ENCODE results near the gene DOK1.

Gene DOK1

GRCh38 chr2:74537140-74537539 lies 17.4 kb upstream of the DOK1 start:
- Histone ChIP-seq H3K9me2 (ENCODE audit: low read depth, low read length) (no peaks in the 10 kb centered on the region), H3K79me2 (ENCODE audit: insufficient read depth, low read length) (no peaks in the 10 kb centered on the region), H3K4me3 (ENCODE audit: low read depth, low read length, poor library complexity, severe bottlenecking) (no peak overlapping the region), H3F3A (ENCODE audit: insufficient read depth, low read length) (no peaks in the 10 kb centered on the region), H3K4me2 (ENCODE audit: low read length) (no peak overlapping the region), H3K9ac (ENCODE audit: low read length) (no peak overlapping the region), H2AFZ (ENCODE audit: low read length) (no peak overlapping the region), H3K36me3 (ENCODE audit: insufficient read depth, low read length) (peaks cover 14% of the 10 kb centered on the region), H3K4me1 (ENCODE audit: insufficient read depth, low read length, severe bottlenecking) (peaks cover 5% of the 10 kb centered on the region), H3K27me3 (ENCODE audit: insufficient read depth, low read length) (no peaks in the 10 kb centered on the region), H3K27ac (ENCODE audit: low read depth, low read length, poor library complexity, severe bottlenecking) (no peak overlapping the region), H4K20me1 (ENCODE audit: insufficient read depth, low read length) (no peaks in the 10 kb centered on the region), H3K9me3 (ENCODE audit: low read length) (no peaks in the 10 kb centered on the region)
- TF ChIP-seq EZH2 (IDR thresholded peaks at IDR 0.05; ENCODE audit: borderline replicate concordance, low read length): no peak
- TF ChIP-seq, protein P1, sequence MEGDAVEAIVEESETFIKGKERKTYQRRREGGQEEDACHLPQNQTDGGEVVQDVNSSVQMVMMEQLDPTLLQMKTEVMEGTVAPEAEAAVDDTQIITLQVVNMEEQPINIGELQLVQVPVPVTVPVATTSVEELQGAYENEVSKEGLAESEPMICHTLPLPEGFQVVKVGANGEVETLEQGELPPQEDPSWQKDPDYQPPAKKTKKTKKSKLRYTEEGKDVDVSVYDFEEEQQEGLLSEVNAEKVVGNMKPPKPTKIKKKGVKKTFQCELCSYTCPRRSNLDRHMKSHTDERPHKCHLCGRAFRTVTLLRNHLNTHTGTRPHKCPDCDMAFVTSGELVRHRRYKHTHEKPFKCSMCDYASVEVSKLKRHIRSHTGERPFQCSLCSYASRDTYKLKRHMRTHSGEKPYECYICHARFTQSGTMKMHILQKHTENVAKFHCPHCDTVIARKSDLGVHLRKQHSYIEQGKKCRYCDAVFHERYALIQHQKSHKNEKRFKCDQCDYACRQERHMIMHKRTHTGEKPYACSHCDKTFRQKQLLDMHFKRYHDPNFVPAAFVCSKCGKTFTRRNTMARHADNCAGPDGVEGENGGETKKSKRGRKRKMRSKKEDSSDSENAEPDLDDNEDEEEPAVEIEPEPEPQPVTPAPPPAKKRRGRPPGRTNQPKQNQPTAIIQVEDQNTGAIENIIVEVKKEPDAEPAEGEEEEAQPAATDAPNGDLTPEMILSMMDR (IDR thresholded peaks at IDR 0.05; ENCODE audit: low read length): no peak

DNA sequence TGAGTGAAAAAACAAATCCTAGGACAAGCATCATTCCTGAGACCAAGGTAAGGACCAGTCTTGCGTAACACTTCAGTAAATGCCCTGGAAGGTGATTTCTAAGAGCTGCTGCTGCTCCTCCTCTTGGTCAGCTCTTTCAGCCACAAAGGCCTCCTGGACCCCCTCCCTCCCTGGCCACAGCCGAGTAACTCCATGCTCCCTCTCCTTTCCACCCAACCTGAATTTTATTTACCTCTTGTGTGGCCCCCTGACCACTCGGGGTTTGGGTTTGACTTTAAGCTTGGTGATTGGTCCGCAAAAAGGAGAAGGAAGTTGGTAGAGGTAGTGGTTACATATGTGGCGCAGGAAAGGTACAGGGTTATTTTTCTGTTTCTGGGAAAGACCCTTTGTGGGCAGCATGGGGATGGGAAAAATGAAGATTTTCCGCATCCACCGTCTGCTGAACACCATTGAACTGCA lies 15.6 kb upstream of the DOK1 start:
- H3K4me3 ChIP-seq (ENCODE audit: low read depth, low read length, poor library complexity, severe bottlenecking): no peak overlapping the region
- no peaks in the 10 kb centered on the region for H3K36me3 ChIP-seq (ENCODE audit: insufficient read depth, low read length)
- no peaks in the 10 kb centered on the region for H4K20me1 ChIP-seq (ENCODE audit: insufficient read depth, low read length)
- peaks cover 5% of the 10 kb centered on the region for H3K4me1 ChIP-seq (ENCODE audit: insufficient read depth, low read length, severe bottlenecking)
- no peak for TF ChIP-seq EZH2 (IDR thresholded peaks at IDR 0.05; ENCODE audit: borderline replicate concordance, low read length)
- TF ChIP-seq, protein P1 (IDR thresholded peaks at IDR 0.05; ENCODE audit: low read length): no peak
- H3F3A ChIP-seq (ENCODE audit: insufficient read depth, low read length): no peaks in the 10 kb centered on the region
- H3K4me2 ChIP-seq (ENCODE audit: low read length): no peak overlapping the region
- no peaks in the 10 kb centered on the region for H3K27me3 ChIP-seq (ENCODE audit: insufficient read depth, low read length)
- H3K9ac ChIP-seq (ENCODE audit: low read length): no peak overlapping the region
- H2AFZ ChIP-seq (ENCODE audit: low read length): no peak overlapping the region
- no peak overlapping the region for H3K27ac ChIP-seq (ENCODE audit: low read depth, low read length, poor library complexity, severe bottlenecking)
- H3K9me2 ChIP-seq (ENCODE audit: low read depth, low read length): no peaks in the 10 kb centered on the region
- H3K9me3 ChIP-seq (ENCODE audit: low read length): no peaks in the 10 kb centered on the region
- H3K79me2 ChIP-seq (ENCODE audit: insufficient read depth, low read length): no peaks in the 10 kb centered on the region

DNA sequence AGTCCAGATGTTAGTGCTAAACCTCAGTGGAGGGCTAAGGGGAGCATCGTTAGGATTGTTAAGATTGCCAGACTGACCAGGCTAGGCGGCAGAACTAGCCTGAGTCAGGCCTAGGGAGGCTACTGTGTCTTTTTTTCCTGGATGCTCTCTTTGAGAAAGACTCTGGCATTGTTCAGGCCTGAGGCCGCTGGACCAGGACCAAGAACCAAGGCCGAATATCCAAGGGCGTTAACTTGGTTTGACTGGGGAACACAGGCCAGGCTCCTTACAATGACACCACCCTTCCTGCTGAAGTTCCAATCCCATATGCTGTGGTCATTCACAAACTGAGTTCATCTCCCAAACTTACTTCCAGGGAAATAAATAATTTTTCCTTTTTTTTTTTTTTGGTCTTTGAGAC lies 14.2 kb upstream of the DOK1 start:
- no peaks in the 10 kb centered on the region for H3F3A ChIP-seq (ENCODE audit: insufficient read depth, low read length)
- H4K20me1 ChIP-seq (ENCODE audit: insufficient read depth, low read length): no peaks in the 10 kb centered on the region
- no peaks in the 10 kb centered on the region for H3K36me3 ChIP-seq (ENCODE audit: insufficient read depth, low read length)
- H3K4me1 ChIP-seq (ENCODE audit: insufficient read depth, low read length, severe bottlenecking): peaks cover 5% of the 10 kb centered on the region
- H3K9me2 ChIP-seq (ENCODE audit: low read depth, low read length): no peaks in the 10 kb centered on the region
- H3K4me2 ChIP-seq (ENCODE audit: low read length): no peak overlapping the region
- H3K27ac ChIP-seq (ENCODE audit: low read depth, low read length, poor library complexity, severe bottlenecking): no peak overlapping the region
- H3K79me2 ChIP-seq (ENCODE audit: insufficient read depth, low read length): no peaks in the 10 kb centered on the region
- no peak overlapping the region for H3K4me3 ChIP-seq (ENCODE audit: low read depth, low read length, poor library complexity, severe bottlenecking)
- no peak for TF ChIP-seq EZH2 (IDR thresholded peaks at IDR 0.05; ENCODE audit: borderline replicate concordance, low read length)
- TF ChIP-seq, protein P1 (IDR thresholded peaks at IDR 0.05; ENCODE audit: low read length): no peak
- H3K9me3 ChIP-seq (ENCODE audit: low read length): no peaks in the 10 kb centered on the region
- no peak overlapping the region for H2AFZ ChIP-seq (ENCODE audit: low read length)
- H3K27me3 ChIP-seq (ENCODE audit: insufficient read depth, low read length): no peaks in the 10 kb centered on the region
- H3K9ac ChIP-seq (ENCODE audit: low read length): no peak overlapping the region

Data from OCI-LY1 (cell line).